Measurements from ENCODE around the gene ARFGAP2.

Gene ARFGAP2

GRCh38 chr11:47161134-47161854 is 15.4 kb downstream of the ARFGAP2 start:
- no peak for TF ChIP-seq ARNT (IDR thresholded peaks at IDR 0.05)
- TF ChIP-seq FOXM1 (IDR thresholded peaks at IDR 0.05; ENCODE audit: borderline replicate concordance), result no peak
- no peak for TF ChIP-seq FOXK2 (IDR thresholded peaks at IDR 0.05)
- TF ChIP-seq SUZ12 (IDR thresholded peaks at IDR 0.05), result no peak
- no peak for TF ChIP-seq SP1 (IDR thresholded peaks at IDR 0.05)
- TF ChIP-seq ZNF384 (IDR thresholded peaks at IDR 0.05), result no peak
- TF ChIP-seq BHLHE40 (IDR thresholded peaks at IDR 0.05; ENCODE audit: borderline replicate concordance), result no peak
- TF ChIP-seq L3MBTL2 (conservative IDR thresholded peaks at IDR 0.05), result no peak
- no peak for TF ChIP-seq TARDBP (IDR thresholded peaks at IDR 0.05)
- no peak for TF ChIP-seq FOXA1 (IDR thresholded peaks at IDR 0.05)
- no peak for TF ChIP-seq CTBP1 (IDR thresholded peaks at IDR 0.05; ENCODE audit: borderline replicate concordance)
- no peak for TF ChIP-seq LEF1 (IDR thresholded peaks at IDR 0.05; ENCODE audit: borderline replicate concordance)
- no peak for TF ChIP-seq NFRKB (IDR thresholded peaks at IDR 0.05)
- TF ChIP-seq ELF4 (IDR thresholded peaks at IDR 0.05), result no peak
- TF ChIP-seq HDGF (IDR thresholded peaks at IDR 0.05; ENCODE audit: borderline replicate concordance), result no peak
- no peak for TF ChIP-seq PKNOX1 (IDR thresholded peaks at IDR 0.05)
- DNase-seq (ENCODE audit: extremely low spot score), result peak; percentile 86
- ChIA-PET POLR2A (no interaction called here), CTCF (interaction anchor here (1.0 kb wide), 2 partner anchors 214 to 255 kb away, joined by 3 to 4 read pairs; no protein-coding TSS in a partner anchor)

- ChIA-PET POLR2A (no interaction called here), CTCF (interaction anchor here (1.0 kb wide), 2 partner anchors 213 to 254 kb away, joined by 3 to 4 read pairs; no protein-coding TSS in a partner anchor)
- TF ChIP-seq FOXA1 (IDR thresholded peaks at IDR 0.05), result no peak
- TF ChIP-seq PKNOX1 (IDR thresholded peaks at IDR 0.05), result no peak
- TF ChIP-seq FOXM1 (IDR thresholded peaks at IDR 0.05; ENCODE audit: borderline replicate concordance), result no peak
- no peak for TF ChIP-seq TARDBP (IDR thresholded peaks at IDR 0.05)
- no peak for DNase-seq (ENCODE audit: extremely low spot score)
These were observed 15.9 kb downstream of the ARFGAP2 start for GRCh38 chr11:47160753-47161133.

GRCh38 chr11:47158242-47158641 is 18.4 kb downstream of the ARFGAP2 start:
- ChIA-PET POLR2A (no interaction called here), CTCF (no interaction called here)
- DNase-seq (ENCODE audit: extremely low spot score), result no peak
- TF ChIP-seq TARDBP (IDR thresholded peaks at IDR 0.05) (no peak), FOXA1 (IDR thresholded peaks at IDR 0.05) (no peak), SP1 (IDR thresholded peaks at IDR 0.05) (no peak), CTBP1 (IDR thresholded peaks at IDR 0.05; ENCODE audit: borderline replicate concordance) (no peak), FOXK2 (IDR thresholded peaks at IDR 0.05) (no peak), FOXM1 (IDR thresholded peaks at IDR 0.05; ENCODE audit: borderline replicate concordance) (no peak), BHLHE40 (IDR thresholded peaks at IDR 0.05; ENCODE audit: borderline replicate concordance) (no peak), ELF4 (IDR thresholded peaks at IDR 0.05) (no peak), L3MBTL2 (conservative IDR thresholded peaks at IDR 0.05) (no peak)

- no peak for DNase-seq (ENCODE audit: extremely low spot score)
- ChIA-PET CTCF (no interaction called here), POLR2A (no interaction called here)
- no peak for TF ChIP-seq ZNF384 (IDR thresholded peaks at IDR 0.05)
- TF ChIP-seq SP1 (IDR thresholded peaks at IDR 0.05), result no peak
- TF ChIP-seq LEF1 (IDR thresholded peaks at IDR 0.05; ENCODE audit: borderline replicate concordance), result no peak
- TF ChIP-seq HDGF (IDR thresholded peaks at IDR 0.05; ENCODE audit: borderline replicate concordance), result no peak
- TF ChIP-seq CTBP1 (IDR thresholded peaks at IDR 0.05; ENCODE audit: borderline replicate concordance), result no peak
- no peak for TF ChIP-seq FOXK2 (IDR thresholded peaks at IDR 0.05)
- no peak for TF ChIP-seq SUZ12 (IDR thresholded peaks at IDR 0.05)
- TF ChIP-seq ARNT (IDR thresholded peaks at IDR 0.05), result no peak
- TF ChIP-seq BHLHE40 (IDR thresholded peaks at IDR 0.05; ENCODE audit: borderline replicate concordance), result no peak
- TF ChIP-seq TARDBP (IDR thresholded peaks at IDR 0.05), result no peak
- no peak for TF ChIP-seq PKNOX1 (IDR thresholded peaks at IDR 0.05)
- TF ChIP-seq FOXM1 (IDR thresholded peaks at IDR 0.05; ENCODE audit: borderline replicate concordance), result no peak
- TF ChIP-seq FOXA1 (IDR thresholded peaks at IDR 0.05), result no peak
These were observed 18.9 kb downstream of the ARFGAP2 start for GRCh38 chr11:47157805-47158204.

GRCh38 chr11:47156951-47157350 is 19.7 kb downstream of the ARFGAP2 start:
- TF ChIP-seq SP1 (IDR thresholded peaks at IDR 0.05) (no peak), NFRKB (IDR thresholded peaks at IDR 0.05) (no peak), ARNT (IDR thresholded peaks at IDR 0.05) (no peak), CTBP1 (IDR thresholded peaks at IDR 0.05; ENCODE audit: borderline replicate concordance) (no peak), LEF1 (IDR thresholded peaks at IDR 0.05; ENCODE audit: borderline replicate concordance) (no peak), L3MBTL2 (conservative IDR thresholded peaks at IDR 0.05) (no peak), SUZ12 (IDR thresholded peaks at IDR 0.05) (no peak), ZNF384 (IDR thresholded peaks at IDR 0.05) (no peak)
- ChIA-PET CTCF (no interaction called here), POLR2A (no interaction called here)
- no peak for DNase-seq (ENCODE audit: extremely low spot score)

GRCh38 chr11:47156333-47156732 is 20.3 kb downstream of the ARFGAP2 start:
- no peak for DNase-seq (ENCODE audit: extremely low spot score)

More at GRCh38 chr11:47156333-47156732, 20.3 kb downstream of the ARFGAP2 start:
- CTCF ChIA-PET, result interaction anchor here (0.6 kb wide), 1 partner anchor 275 kb away, joined by 3 read pairs; no protein-coding TSS in a partner anchor
- TF ChIP-seq CTBP1 (IDR thresholded peaks at IDR 0.05; ENCODE audit: borderline replicate concordance), result no peak
- TF ChIP-seq L3MBTL2 (conservative IDR thresholded peaks at IDR 0.05), result no peak
- no peak for TF ChIP-seq TARDBP (IDR thresholded peaks at IDR 0.05)
- no peak for TF ChIP-seq PKNOX1 (IDR thresholded peaks at IDR 0.05)
- TF ChIP-seq FOXK2 (IDR thresholded peaks at IDR 0.05), result no peak
- no peak for TF ChIP-seq NFRKB (IDR thresholded peaks at IDR 0.05)
- no peak for TF ChIP-seq FOXM1 (IDR thresholded peaks at IDR 0.05; ENCODE audit: borderline replicate concordance)
- no peak for TF ChIP-seq FOXA1 (IDR thresholded peaks at IDR 0.05)
- TF ChIP-seq SP1 (IDR thresholded peaks at IDR 0.05), result no peak
- no peak for TF ChIP-seq LEF1 (IDR thresholded peaks at IDR 0.05; ENCODE audit: borderline replicate concordance)
- no peak for TF ChIP-seq ELF4 (IDR thresholded peaks at IDR 0.05)
- TF ChIP-seq BHLHE40 (IDR thresholded peaks at IDR 0.05; ENCODE audit: borderline replicate concordance), result no peak
- TF ChIP-seq HDGF (IDR thresholded peaks at IDR 0.05; ENCODE audit: borderline replicate concordance), result no peak
- TF ChIP-seq SUZ12 (IDR thresholded peaks at IDR 0.05), result no peak
- no peak for TF ChIP-seq ZNF384 (IDR thresholded peaks at IDR 0.05)
- no peak for TF ChIP-seq ARNT (IDR thresholded peaks at IDR 0.05)
- POLR2A ChIA-PET, result no interaction called here

Measured in HEK293T (cell line).